K562 (cell line): ENCODE measurements around the gene UPF2. TPM values are rescaled to one million over a fixed set of nuclear protein-coding genes. Genes with fewer than 3 reads are reported as not detected.

Experiments
- CHD7 ChIP-seq: fragments of 200-600 bp; sonication (generic); IDR thresholded peaks from one replicate; pipeline ENCODE4 v1.6.1; 2012; ENCODE audit warnings: mild to moderate bottlenecking, low read depth, low read length, inconsistent platforms
- E2F6 ChIP-seq, 2 experiments: IDR thresholded peaks; 2 replicates each; pipeline ENCODE4 v1.6.1; 2011; ENCODE audit warnings: borderline replicate concordance in 1 of 2, control low read depth in 1 of 2, low read depth in 1 of 2, low read length in 1 of 2, mild to moderate bottlenecking in 1 of 2, mixed read lengths in 1 of 2, moderate library complexity in 1 of 2; ENCODE audit not compliant: insufficient read depth in 1 of 2, insufficient read length in 1 of 2, poor library complexity in 1 of 2, severe bottlenecking in 1 of 2; ENCODE audit errors: extremely low read depth in 1 of 2
- FOXP1 ChIP-seq: sonication (generic); formaldehyde crosslinking; IDR thresholded peaks from 2 replicates; pipeline ENCODE4 v1.8.0; 2022; ENCODE audit warnings: mild to moderate bottlenecking, missing genetic modification reagents
- GTF2E2 ChIP-seq: fragments of 200-800 bp; sonication (Bioruptor generic); IDR thresholded peaks from 2 replicates; pipeline ENCODE4 v1.6.1; 2016; ENCODE audit warnings: missing genetic modification characterization, missing compliant biosample characterization
- KDM4B ChIP-seq, 2 experiments: fragments of 450-650 bp in 1 of 2; sonication (generic) in 1 of 2; IDR thresholded peaks; 2 replicates each; pipeline ENCODE4 v1.6.1; 2016 to 2017; ENCODE audit warnings: borderline replicate concordance in 2 of 2, antibody characterized with exemption in 1 of 2, low read depth in 1 of 2, mild to moderate bottlenecking in 1 of 2
- NR2C2 ChIP-seq, 2 experiments: fragments of 200-800 bp in 1 of 2; sonication (Bioruptor generic) in 1 of 2; sonication (generic) in 1 of 2; formaldehyde crosslinking in 1 of 2; IDR thresholded peaks; 2 replicates each; pipeline versions ENCODE4 v1.6.1 to v1.8.0; 2016 to 2022; ENCODE audit warnings: mild to moderate bottlenecking in 1 of 2, missing compliant biosample characterization in 1 of 2, missing genetic modification characterization in 1 of 2, missing genetic modification reagents in 1 of 2
- PHF8 ChIP-seq: fragments of 200-600 bp; sonication (generic); IDR thresholded peaks from 2 replicates; pipeline ENCODE4 v1.6.1; 2012; ENCODE audit warnings: mixed run types, mild to moderate bottlenecking, inconsistent platforms, low read length, moderate library complexity, borderline replicate concordance
- POLR2B ChIP-seq: fragments of 450-650 bp; IDR thresholded peaks from 2 replicates; pipeline ENCODE4 v1.6.1; 2018; ENCODE audit warnings: low read depth; ENCODE audit not compliant: partially characterized antibody
- POLR2G ChIP-seq: fragments of 200-400 bp; formaldehyde crosslinking; IDR thresholded peaks from 2 replicates; pipeline ENCODE4 v1.6.1; 2017; ENCODE audit warnings: low read depth, mild to moderate bottlenecking, antibody characterized with exemption, low read length, moderate library complexity
- TAF7 ChIP-seq: fragments of 450-650 bp; IDR thresholded peaks from 2 replicates; pipeline ENCODE4 v1.6.1; 2016; ENCODE audit warnings: missing genetic modification characterization, missing compliant biosample characterization
- ZBED1 ChIP-seq: IDR thresholded peaks from 2 replicates; pipeline ENCODE4 v1.6.1; 2014
- polyA plus RNA-seq, 8 experiments: library from polyadenylated mRNA; depleted of rRNA in 4 of 8; stranded (reverse) in 5 of 8; unstranded in 3 of 8; fragments of >200 nt; fragmentation: Nextera tagmentation in 2 of 8; fragmentation: Illumina TruSeq in 1 of 8; extraction: Ambion mirVana in 2 of 8; extraction: Trizol in 1 of 8; gene quantifications; 2 replicates each; pipeline versions ENCODE4 v1.2.1 to v1.2.3, GENCODE V29; 2011 to 2014; ENCODE audit warnings: inconsistent platforms in 1 of 8, missing spikeins in 1 of 8
- total RNA-seq, 7 experiments: library from RNA; depleted of rRNA in 6 of 7; stranded (reverse); fragments of >200 nt in 6 of 7; fragmentation: Illumina TruSeq in 2 of 7; extraction: Trizol in 2 of 7; gene quantifications; 2 replicates each; pipeline versions ENCODE4 v1.2.1 to v1.2.3, GENCODE V29; 2011 to 2021; ENCODE audit warnings: low replicate concordance in 1 of 7

Gene UPF2
- total and polyA plus RNA-seq, 9 of the 15 experiments (the other 6 are each of a cell fraction or from before 2014, with no cell fraction given) = 13.9 to 37.7 (median 23.7) TPM

GRCh38 chr10:11894381-11895107, 148.1 kb downstream of the UPF2 start (continued):
- TF ChIP-seq CHD7 (no peak), E2F6 (IDR thresholded peaks at IDR 0.05; ENCODE audit: borderline replicate concordance in 1 of 2, extremely low read depth in 1 of 2, insufficient read depth in 1 of 2, insufficient read length in 1 of 2, low read depth in 1 of 2, low read length in 1 of 2, poor library complexity in 1 of 2, severe bottlenecking in 1 of 2) (peak; percentile 41 to 46), PHF8 (peak; percentile 68; the same call in 1 of the 2 replicates), TAF7 (tag) (peak; percentile 96), ZBED1 (0 out of 2 replicates have a peak, but pooled peaks have one; percentile 2), GTF2E2 (peak; percentile 52; the same call in 1 of the 2 replicates), POLR2G (peak; percentile 96), KDM4B (IDR thresholded peaks at IDR 0.05; ENCODE audit: borderline replicate concordance in 2 of 2, low read depth in 1 of 2) (peak in 1 of 2 experiments; percentile 98; a peak in 1 of 4 replicates), NR2C2 (CRISPR knock-in tag; IDR thresholded peaks at IDR 0.05) (no peak), NR2C2 (tag; IDR thresholded peaks at IDR 0.05) (peak; percentile 20; the same call in 1 of the 2 replicates), POLR2B (peak; percentile 70), FOXP1 (CRISPR knock-in tag) (peak; percentile 82; the same call in 1 of the 2 replicates)
